Stimulated activated naive CD8-positive, alpha-beta T cell treated with anti-CD3 and anti-CD28 coated beads, Interleukin-15, amount 100 ng/mL, for 72 hours (primary cell): Measurements from ENCODE around the gene MRPL1.

Source experiments
- ATAC-seq: fragments of 150-1000 bp; cut with Tn5 transposase; 2 replicates; pipeline ENCODE4 v1.10.0; 2021; ENCODE audit warnings: mild to moderate bottlenecking, moderate library complexity
- DNase-seq, 2 donors: peaks; one replicate each; pipeline ENCODE4 v3.0.0; 2021 to 2022
- H3K27ac Mint-ChIP-seq, 2 donors: one replicate each; pipeline ENCODE4 v1.8.0; 2022; ENCODE audit warnings: mild to moderate bottlenecking in 2 of 2, mixed read lengths in 2 of 2, moderate library complexity in 2 of 2
- H3K27me3 Mint-ChIP-seq: one replicate; pipeline ENCODE4 v1.8.0; 2022; ENCODE audit warnings: mixed read lengths
- H3K4me1 Mint-ChIP-seq: one replicate; pipeline ENCODE4 v1.8.0; 2022; ENCODE audit warnings: mild to moderate bottlenecking, mixed read lengths
- H3K4me3 Mint-ChIP-seq, 2 donors: one replicate each; pipeline ENCODE4 v1.8.0; 2022; ENCODE audit warnings: mild to moderate bottlenecking in 2 of 2, mixed read lengths in 2 of 2, moderate library complexity in 1 of 2
- H3K9me3 Mint-ChIP-seq, 2 donors: one replicate each; pipeline ENCODE4 v1.8.0; 2022; ENCODE audit warnings: mixed read lengths in 2 of 2

Gene MRPL1

GRCh38 chr4:77877167-77877566 is 14.5 kb downstream of the MRPL1 start:
- no peak for ATAC-seq

GRCh38 chr4:77877771-77878565 is 15.3 kb downstream of the MRPL1 start:
- Mint-ChIP-seq H3K4me1 (peaks cover 25% of the 10 kb centered on the region), H3K27me3 (no peaks in the 10 kb centered on the region), H3K9me3 (no peaks in the 10 kb centered on the region), H3K4me3 (no peak overlapping the region), H3K27ac (peak overlapping the region in 1 of 2 donors; percentile 78)
- no peak for DNase-seq
- ATAC-seq: no peak

More at GRCh38 chr4:77877167-77877566, 14.5 kb downstream of the MRPL1 start:
- peaks cover 25% of the 10 kb centered on the region for H3K4me1 Mint-ChIP-seq
- no peak overlapping the region for H3K4me3 Mint-ChIP-seq
- peak overlapping the region in 1 of 2 donors; percentile 12 for H3K27ac Mint-ChIP-seq
- no peaks in the 10 kb centered on the region for H3K9me3 Mint-ChIP-seq
- DNase-seq: no peak
- H3K27me3 Mint-ChIP-seq: no peaks in the 10 kb centered on the region

- H3K9me3 Mint-ChIP-seq: no peaks in the 10 kb centered on the region
- peaks cover 25% of the 10 kb centered on the region for H3K4me1 Mint-ChIP-seq
- no peak overlapping the region for H3K4me3 Mint-ChIP-seq
- no peak overlapping the region for H3K27ac Mint-ChIP-seq
- ATAC-seq (no peak), DNase-seq (no peak)
- no peaks in the 10 kb centered on the region for H3K27me3 Mint-ChIP-seq
These were observed 18.2 kb downstream of the MRPL1 start for GRCh38 chr4:77880784-77881183.

DNA sequence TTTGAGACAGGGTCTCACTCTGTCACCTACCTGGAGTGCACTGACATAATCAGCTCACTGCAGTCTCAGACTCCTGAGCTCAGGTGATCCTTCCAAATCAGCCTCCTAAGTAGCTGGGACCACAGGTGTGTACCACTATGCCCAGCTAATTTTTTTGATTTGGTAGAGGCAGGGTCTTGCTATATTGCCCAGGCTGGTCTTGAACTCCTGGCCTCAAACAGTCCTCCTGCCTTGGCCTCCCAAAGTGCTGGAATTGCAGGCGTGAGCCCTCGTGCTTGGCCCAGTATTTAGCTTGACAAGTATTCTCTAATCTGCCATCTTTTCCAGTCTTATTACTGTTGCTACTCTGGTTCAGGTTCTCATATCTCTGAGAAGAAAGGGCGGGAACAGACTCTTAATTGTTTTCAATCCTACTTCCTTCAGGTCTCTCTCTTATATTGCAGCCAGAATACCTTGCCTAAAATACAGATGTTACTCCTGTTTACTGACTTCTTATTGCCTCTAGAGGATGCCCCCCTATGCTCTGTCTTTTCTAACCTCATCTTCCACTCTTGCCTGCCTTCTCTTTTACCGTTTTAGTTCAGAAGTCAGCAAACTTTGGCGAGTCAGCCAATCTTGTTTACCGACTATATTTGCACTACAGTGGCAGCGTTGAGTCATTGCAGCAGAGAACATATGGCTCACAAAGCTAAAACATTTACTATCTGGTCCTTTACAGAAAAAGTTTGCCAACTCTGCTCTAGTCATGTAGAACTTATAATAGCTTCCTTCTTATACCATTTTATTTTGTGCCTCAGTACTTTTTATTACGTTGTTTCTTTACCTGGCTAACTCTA is 19.0 kb downstream of the MRPL1 start:
- DNase-seq (no peak), ATAC-seq (no peak)
- peaks cover 25% of the 10 kb centered on the region for H3K4me1 Mint-ChIP-seq
- peak overlapping the region; percentile 62 to 89 for H3K27ac Mint-ChIP-seq
- H3K4me3 Mint-ChIP-seq: no peak overlapping the region
- no peaks in the 10 kb centered on the region for H3K9me3 Mint-ChIP-seq
- no peaks in the 10 kb centered on the region for H3K27me3 Mint-ChIP-seq

DNA sequence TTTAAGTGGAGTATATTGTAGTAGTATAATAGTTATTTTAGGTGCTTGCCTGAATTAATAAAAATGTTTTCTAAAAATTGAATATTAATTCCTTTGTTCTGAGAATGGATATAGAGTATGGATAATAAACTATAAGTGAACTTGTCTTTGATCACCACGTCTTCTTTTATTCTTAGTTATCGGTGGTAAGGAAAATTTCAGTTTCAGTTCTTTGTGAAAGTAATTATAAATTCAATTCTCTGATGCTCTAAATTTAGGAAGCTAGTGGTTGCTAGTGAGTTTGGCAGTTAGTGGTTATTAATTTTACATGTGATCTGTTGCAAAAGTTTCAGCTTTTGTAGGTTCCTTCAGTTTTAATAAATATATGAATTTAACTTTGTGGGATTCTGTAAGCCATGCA is 30.8 kb downstream of the MRPL1 start:
- peaks cover 43% of the 10 kb centered on the region for H3K4me1 Mint-ChIP-seq
- no peaks in the 10 kb centered on the region for H3K9me3 Mint-ChIP-seq
- DNase-seq (no peak), ATAC-seq (no peak)
- no peaks in the 10 kb centered on the region for H3K27me3 Mint-ChIP-seq
- H3K4me3 Mint-ChIP-seq: peak overlapping the region; percentile 46 to 66
- H3K27ac Mint-ChIP-seq: peak overlapping the region; percentile 83 to 93

- Mint-ChIP-seq H3K4me3 (peak overlapping the region; percentile 6 to 44), H3K27me3 (no peaks in the 10 kb centered on the region), H3K4me1 (peaks cover 30% of the 10 kb centered on the region), H3K27ac (peak overlapping the region in 1 of 2 donors; percentile 74), H3K9me3 (no peaks in the 10 kb centered on the region)
- DNase-seq: no peak
- no peak for ATAC-seq
These were observed 37.0 kb downstream of the MRPL1 start for GRCh38 chr4:77899607-77900006.

- Mint-ChIP-seq H3K4me1 (peaks cover 16% of the 10 kb centered on the region), H3K27ac (no peak overlapping the region), H3K4me3 (no peak overlapping the region), H3K27me3 (no peaks in the 10 kb centered on the region), H3K9me3 (no peaks in the 10 kb centered on the region)
- DNase-seq (no peak), ATAC-seq (no peak)
These were observed 40.6 kb downstream of the MRPL1 start for GRCh38 chr4:77903186-77903585.

DNA sequence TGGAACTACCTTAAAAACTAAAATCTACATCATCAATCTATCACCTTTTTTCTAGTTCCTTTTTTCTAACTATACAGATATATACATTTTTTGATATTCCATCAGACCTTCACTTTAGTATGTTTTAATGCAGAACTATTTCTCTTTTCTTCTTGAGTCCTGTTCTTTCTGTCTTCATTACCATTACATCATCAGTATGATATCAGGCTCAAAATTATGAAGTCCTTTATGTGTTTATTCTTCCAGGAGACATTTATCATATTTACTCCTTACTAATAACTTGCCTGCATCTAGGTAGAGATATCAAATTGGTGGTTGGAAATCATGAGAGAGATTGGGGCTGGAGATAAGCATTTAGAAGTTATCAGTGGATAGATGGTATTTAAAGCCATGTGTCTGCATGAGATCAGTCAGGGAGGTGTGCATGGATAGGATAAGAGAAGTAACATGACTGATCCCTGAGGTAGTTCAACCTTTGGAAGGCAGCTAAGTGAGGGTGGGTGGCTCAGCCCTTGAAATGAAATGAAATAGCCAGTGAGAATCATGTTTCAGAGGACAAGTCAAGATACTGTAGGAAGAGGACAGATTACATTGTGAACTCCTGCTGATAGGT is 43.1 kb downstream of the MRPL1 start:
- no peaks in the 10 kb centered on the region for H3K27me3 Mint-ChIP-seq
- H3K27ac Mint-ChIP-seq: no peak overlapping the region
- DNase-seq: no peak
- no peaks in the 10 kb centered on the region for H3K9me3 Mint-ChIP-seq
- ATAC-seq: no peak
- no peak overlapping the region for H3K4me3 Mint-ChIP-seq
- no peaks in the 10 kb centered on the region for H3K4me1 Mint-ChIP-seq

DNA sequence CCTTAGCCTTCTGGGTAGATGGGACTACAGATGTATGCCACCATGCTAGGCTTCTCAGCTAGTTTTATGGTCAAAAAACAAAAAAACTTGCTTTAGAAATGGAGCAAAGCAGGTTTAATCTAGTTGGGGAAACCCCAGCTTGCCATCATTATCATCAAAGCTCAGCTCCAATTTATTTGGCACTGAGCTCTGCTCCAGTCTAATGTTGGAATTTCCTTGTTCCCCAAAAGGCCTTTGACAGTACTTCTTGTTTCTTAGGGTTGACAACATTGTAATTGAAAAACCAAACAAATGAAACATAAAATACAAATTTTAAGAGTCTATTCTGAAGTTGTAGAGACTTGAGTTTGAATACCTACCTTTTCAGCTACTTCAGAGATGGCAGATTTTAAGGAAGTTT is 48.0 kb downstream of the MRPL1 start:
- no peak overlapping the region for H3K27ac Mint-ChIP-seq
- ATAC-seq: no peak
- no peaks in the 10 kb centered on the region for H3K27me3 Mint-ChIP-seq
- peaks cover 11% of the 10 kb centered on the region for H3K4me1 Mint-ChIP-seq
- no peak overlapping the region for H3K4me3 Mint-ChIP-seq
- H3K9me3 Mint-ChIP-seq: peaks cover 0 to 6% of the 10 kb centered on the region in 2 donors
- DNase-seq: no peak

GRCh38 chr4:77911091-77911490 is 48.5 kb downstream of the MRPL1 start:
- no peaks in the 10 kb centered on the region for H3K27me3 Mint-ChIP-seq
- ATAC-seq (no peak), DNase-seq (no peak)
- no peak overlapping the region for H3K27ac Mint-ChIP-seq
- peaks cover 13% of the 10 kb centered on the region for H3K4me1 Mint-ChIP-seq
- H3K4me3 Mint-ChIP-seq: no peak overlapping the region
- peaks cover 0 to 6% of the 10 kb centered on the region in 2 donors for H3K9me3 Mint-ChIP-seq

DNA sequence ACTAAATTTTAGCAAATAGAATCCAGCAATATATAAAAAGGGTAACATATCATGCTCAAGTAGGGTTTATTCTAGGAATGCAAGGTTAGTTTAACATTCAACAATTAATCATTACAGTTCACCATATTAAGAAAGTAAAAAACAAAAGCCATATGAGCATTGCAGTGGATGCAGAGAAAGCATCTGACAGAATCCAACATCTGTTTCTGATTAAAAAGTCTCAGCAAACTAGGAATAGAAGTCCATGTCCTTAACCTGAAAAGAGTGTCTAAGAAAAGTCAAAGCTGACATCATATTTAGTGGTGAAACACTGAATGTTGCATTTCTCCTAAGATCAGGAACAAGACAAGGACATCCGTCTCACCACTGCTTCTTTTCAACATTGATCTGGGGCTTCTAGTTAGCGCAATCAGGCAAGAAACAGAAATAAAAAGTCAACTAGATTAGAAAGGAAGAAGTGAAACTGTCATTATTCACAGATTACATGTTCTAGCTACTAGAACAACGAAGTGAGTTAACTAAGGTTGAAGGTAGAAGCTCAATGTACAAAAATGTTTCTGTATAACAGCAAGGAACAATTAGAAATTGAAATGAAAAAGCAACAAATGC is 49.3 kb downstream of the MRPL1 start:
- no peak for DNase-seq
- Mint-ChIP-seq H3K4me3 (no peak overlapping the region), H3K4me1 (peaks cover 15% of the 10 kb centered on the region), H3K27me3 (no peaks in the 10 kb centered on the region), H3K9me3 (peaks cover 0 to 6% of the 10 kb centered on the region in 2 donors), H3K27ac (no peak overlapping the region)
- ATAC-seq: no peak

DNA sequence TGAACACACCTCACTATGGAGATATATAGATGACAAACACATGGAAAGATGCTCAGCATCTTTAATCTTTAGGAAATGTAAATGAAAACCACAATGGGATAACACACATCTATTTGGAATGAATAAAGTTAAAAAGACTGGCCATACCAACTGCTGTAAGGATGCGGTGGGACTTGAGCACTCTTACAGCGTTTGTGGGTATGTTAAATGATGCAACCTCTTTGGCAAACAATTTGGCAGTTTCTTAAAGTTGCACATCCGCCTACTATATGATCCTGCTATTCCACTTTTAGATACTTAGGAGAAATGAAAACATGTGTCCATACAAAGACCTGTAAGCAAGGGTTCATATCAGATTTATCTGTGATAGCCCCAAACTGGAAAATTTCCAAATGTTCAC is 50.7 kb downstream of the MRPL1 start:
- no peak overlapping the region for H3K27ac Mint-ChIP-seq
- H3K27me3 Mint-ChIP-seq: no peaks in the 10 kb centered on the region
- peaks cover 21% of the 10 kb centered on the region for H3K4me1 Mint-ChIP-seq
- peaks cover 0 to 6% of the 10 kb centered on the region in 2 donors for H3K9me3 Mint-ChIP-seq
- no peak for ATAC-seq
- H3K4me3 Mint-ChIP-seq: no peak overlapping the region
- DNase-seq: no peak

DNA sequence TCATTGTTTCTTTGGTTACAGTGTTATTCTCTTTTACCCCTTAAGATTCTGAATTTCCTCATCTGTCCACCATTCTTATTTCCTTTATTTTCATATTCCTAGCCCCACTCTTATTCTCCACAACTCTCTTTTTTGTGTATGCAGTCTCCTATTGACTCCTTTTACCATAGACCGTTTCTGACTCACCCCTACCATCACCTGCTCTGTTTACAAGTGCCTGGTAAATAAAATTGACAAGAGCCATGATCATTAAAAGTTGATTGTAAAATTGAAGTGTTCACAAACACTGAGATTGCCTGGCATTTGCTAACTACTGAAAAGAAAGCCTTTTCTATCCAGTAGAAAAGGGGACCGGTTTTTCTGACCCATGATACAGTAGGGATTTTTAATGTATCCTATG is 54.4 kb downstream of the MRPL1 start:
- no peak for DNase-seq
- H3K4me3 Mint-ChIP-seq: no peak overlapping the region
- no peak for ATAC-seq
- peaks cover 3% of the 10 kb centered on the region in 2 donors for H3K9me3 Mint-ChIP-seq
- H3K27ac Mint-ChIP-seq: no peak overlapping the region
- peaks cover 38% of the 10 kb centered on the region for H3K4me1 Mint-ChIP-seq
- no peaks in the 10 kb centered on the region for H3K27me3 Mint-ChIP-seq

DNA sequence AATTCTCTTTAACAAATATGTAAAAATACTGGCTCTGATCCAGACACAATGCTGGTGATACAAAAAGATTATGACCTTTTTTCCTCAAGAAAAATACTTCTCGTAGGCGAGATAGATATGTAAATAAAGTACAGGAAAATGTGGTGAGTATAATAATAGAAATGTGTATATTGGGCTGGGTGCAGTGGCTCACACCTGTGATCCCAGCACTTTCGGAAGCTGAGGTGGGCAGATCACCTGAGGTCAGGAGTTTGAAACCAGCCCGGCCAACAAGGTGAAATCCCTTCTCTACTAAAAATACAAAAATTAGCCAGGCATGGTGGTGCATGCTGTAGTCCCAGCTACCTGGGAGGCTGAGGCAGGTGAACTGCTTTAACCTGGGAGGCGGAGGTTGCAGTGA is 55.0 kb downstream of the MRPL1 start:
- Mint-ChIP-seq H3K4me3 (no peak overlapping the region), H3K27ac (no peak overlapping the region)

GRCh38 chr4:77920371-77920770 is 57.7 kb downstream of the MRPL1 start:
- peaks cover 30% of the 10 kb centered on the region for H3K4me1 Mint-ChIP-seq
- no peaks in the 10 kb centered on the region for H3K27me3 Mint-ChIP-seq
- peak overlapping the region in 1 of 2 donors; percentile 66 for H3K27ac Mint-ChIP-seq

More for the DNA sequence above, 55.0 kb downstream of the MRPL1 start:
- no peak for ATAC-seq
- H3K27me3 Mint-ChIP-seq: no peaks in the 10 kb centered on the region
- no peak for DNase-seq
- H3K9me3 Mint-ChIP-seq: peaks cover 8% of the 10 kb centered on the region in 2 donors
- peaks cover 38% of the 10 kb centered on the region for H3K4me1 Mint-ChIP-seq

More at GRCh38 chr4:77920371-77920770, 57.7 kb downstream of the MRPL1 start:
- H3K4me3 Mint-ChIP-seq: no peak overlapping the region
- DNase-seq (no peak), ATAC-seq (no peak)
- H3K9me3 Mint-ChIP-seq: peaks cover 8% of the 10 kb centered on the region in 2 donors
